T47D (cell line): Measurements from ENCODE around the gene APPL1.

ENCODE experiments used
- DNase-seq, 2 experiments: peaks; one replicate each; pipeline versions ENCODE4 v3.0.0 to v3.0.0-alpha.2; 2011 to 2012; ENCODE audit warnings: low read depth in 1 of 2, low spot score in 1 of 2
- JUND ChIP-seq: IDR thresholded peaks from 2 replicates; pipeline ENCODE4 v1.6.1; 2012; ENCODE audit warnings: low read depth
- in situ Hi-C: cut with HindIII; loops from 2 replicates; pipeline ENCODE4 v1.10.0; 2016; ENCODE audit warnings: low sequenced_read_pairs, low pct_unique_long_range_greater_than_20kb

APPL1 gene, protein sequence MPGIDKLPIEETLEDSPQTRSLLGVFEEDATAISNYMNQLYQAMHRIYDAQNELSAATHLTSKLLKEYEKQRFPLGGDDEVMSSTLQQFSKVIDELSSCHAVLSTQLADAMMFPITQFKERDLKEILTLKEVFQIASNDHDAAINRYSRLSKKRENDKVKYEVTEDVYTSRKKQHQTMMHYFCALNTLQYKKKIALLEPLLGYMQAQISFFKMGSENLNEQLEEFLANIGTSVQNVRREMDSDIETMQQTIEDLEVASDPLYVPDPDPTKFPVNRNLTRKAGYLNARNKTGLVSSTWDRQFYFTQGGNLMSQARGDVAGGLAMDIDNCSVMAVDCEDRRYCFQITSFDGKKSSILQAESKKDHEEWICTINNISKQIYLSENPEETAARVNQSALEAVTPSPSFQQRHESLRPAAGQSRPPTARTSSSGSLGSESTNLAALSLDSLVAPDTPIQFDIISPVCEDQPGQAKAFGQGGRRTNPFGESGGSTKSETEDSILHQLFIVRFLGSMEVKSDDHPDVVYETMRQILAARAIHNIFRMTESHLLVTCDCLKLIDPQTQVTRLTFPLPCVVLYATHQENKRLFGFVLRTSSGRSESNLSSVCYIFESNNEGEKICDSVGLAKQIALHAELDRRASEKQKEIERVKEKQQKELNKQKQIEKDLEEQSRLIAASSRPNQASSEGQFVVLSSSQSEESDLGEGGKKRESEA

DNA sequence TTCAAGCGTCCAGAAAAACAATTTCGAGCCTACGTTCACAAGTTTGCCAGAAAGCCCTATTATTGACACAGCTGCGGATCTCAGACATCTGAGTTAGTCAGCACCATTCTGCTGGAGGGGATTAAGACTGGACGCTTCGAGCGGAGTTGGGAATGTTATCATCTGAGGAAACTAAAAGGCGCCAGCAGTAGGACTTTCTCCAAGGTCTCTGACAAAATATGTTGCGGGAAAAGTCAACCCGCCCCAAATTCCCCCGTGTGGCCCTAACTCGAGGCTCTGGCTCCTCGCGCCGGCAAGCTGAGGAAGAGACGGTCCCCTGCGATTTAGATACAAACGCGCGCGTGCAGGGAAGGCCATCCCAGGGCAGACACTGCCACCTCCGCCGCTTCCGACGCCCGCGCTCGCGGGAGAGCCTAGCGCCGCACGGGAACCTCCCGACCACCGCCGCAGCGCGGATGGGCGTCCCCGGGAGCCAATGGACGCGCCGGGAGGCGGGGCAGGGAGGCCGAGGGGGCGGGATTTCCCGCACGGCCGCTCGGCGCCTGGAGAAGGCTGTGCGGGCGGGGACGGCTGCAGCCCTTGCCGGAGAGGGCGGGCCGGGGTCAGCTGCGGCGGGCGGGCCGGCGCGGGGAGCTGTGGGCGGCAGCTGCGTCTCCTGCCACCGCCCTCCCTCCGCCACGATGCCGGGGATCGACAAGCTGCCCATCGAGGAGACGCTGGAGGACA is at the start of gene APPL1:
Gene APPL1, plus strand, starts transcription at position 526 of the 726 bp plus-strand sequence. Its CDS starts 155 bp downstream, at position 681.
- peak; percentile 91 to 94 for DNase-seq
- no peak for TF ChIP-seq JUND

GRCh38 chr3:57179580-57180410 is 47.7 kb upstream of the APPL1 start:
- in situ Hi-C loops = no loop called here
- peak in 1 of 2 experiments; percentile 55 for DNase-seq
- no peak for TF ChIP-seq JUND

More for the DNA sequence above, at the start of gene APPL1:
- in situ Hi-C loops = no loop called here

DNA sequence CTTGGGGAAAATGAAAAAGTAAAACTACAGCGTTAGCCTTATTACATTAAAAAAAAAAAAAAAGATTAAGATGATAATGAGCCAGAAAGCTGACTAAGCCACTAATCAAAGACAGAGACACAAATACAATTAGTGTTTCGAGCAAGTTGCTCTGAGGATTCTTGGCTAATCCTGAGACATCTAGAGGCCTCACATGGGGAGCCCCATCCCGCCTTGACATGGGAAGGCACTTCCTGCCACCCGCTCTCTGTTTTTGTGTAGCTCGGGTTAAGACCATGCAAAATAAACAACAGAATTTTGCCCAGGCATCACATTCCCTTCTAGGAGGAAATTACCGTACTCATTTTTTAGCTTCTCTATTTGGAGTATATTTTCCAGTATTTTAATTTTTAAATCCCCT is 43.0 kb upstream of the APPL1 start:
- TF ChIP-seq JUND = no peak
- in situ Hi-C loops = no loop called here
- no peak for DNase-seq

- in situ Hi-C loops = no loop called here
- no peak for DNase-seq
- TF ChIP-seq JUND = no peak
Observed at GRCh38 chr3:57192028-57192427, 35.5 kb upstream of the APPL1 start.

GRCh38 chr3:57194641-57195040 is 32.9 kb upstream of the APPL1 start:
- no peak for DNase-seq
- TF ChIP-seq JUND = no peak
- in situ Hi-C loops = no loop called here

GRCh38 chr3:57199895-57200297 is 27.6 kb upstream of the APPL1 start, which contains the start of gene HESX1:
HESX1 (minus strand) TSS chr3:57199978; CDS start chr3:57199918, 60 bp downstream.
- no peak for DNase-seq
- TF ChIP-seq JUND = no peak
- in situ Hi-C loops = no loop called here

DNA sequence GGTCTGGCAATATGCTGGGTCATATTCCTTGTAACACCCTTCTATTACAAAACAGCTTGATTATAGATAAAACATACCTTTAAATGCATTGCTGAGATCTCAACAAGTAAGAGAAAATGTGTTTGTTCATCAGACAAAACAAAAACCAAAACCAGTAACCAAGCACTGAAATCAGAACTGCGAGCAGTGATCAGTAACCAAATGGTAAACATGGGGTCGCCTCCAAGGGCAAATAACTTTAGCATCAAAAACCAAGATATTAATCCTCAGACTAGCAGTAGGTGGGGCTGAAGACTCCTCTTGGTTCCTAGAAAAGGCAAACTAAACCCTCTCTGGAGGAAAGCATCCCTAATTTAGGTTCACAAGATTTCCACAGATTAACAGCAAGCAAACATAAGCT is 21.1 kb upstream of the APPL1 start:
- DNase-seq = no peak
- TF ChIP-seq JUND = no peak
- in situ Hi-C loops = no loop called here

- no peak for TF ChIP-seq JUND
- in situ Hi-C loops = no loop called here
- peak in 1 of 2 experiments; percentile 47 for DNase-seq
Observed at GRCh38 chr3:57221883-57222282, 5.6 kb upstream of the APPL1 start.

- TF ChIP-seq JUND = no peak
- in situ Hi-C loops = no loop called here
- DNase-seq = no peak
Observed at GRCh38 chr3:57224856-57225255, 2.7 kb upstream of the APPL1 start.

GRCh38 chr3:57226176-57226575 is 1.4 kb upstream of the APPL1 start:
- in situ Hi-C loops = no loop called here
- no peak for TF ChIP-seq JUND
- DNase-seq = no peak

DNA sequence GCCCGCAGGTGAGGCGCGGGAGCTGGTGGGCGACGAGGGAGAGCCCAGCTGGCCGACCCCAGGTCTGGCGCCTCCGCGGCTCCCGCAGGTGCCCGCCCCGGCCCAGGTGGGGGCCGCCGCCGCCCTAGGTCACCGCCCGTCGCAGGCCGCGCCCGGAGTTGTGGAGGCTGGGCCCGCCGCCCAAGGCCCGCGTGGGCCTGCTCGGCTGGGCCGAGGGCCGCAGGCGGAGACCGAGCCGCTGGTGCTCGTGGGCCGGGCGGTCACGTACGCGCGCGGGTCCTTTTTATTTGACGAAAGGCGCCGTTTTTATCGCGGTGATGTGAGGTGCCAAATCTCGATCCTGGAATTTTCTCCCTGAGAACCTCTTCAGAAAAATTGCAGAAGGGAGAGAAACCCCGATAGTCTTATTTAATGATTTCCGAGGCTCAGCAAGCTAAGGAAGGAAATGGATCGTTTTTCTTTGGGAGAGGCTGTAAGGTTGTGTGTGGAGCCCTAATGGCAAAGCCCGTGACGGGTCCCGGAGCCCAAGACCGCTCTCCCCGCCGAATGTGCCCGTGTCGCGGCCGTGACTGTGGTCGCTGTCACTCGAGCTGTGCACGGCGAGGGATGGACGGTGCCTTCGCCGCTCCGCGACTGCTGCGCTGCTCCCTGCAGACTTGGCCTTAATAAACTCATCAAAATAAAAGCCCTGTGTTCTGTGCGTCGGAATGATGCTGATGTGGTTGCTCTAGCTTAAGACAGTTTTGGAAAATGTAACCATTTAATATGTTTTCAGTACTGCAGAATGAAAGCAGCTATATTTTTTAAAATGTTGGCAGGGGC is 612 bp downstream of the APPL1 start:
- in situ Hi-C loops = no loop called here
- peak; percentile 51 to 58 for DNase-seq
- no peak for TF ChIP-seq JUND
